T-cell (primary cell): ENCODE data around the gene SLC6A19. TPM values are rescaled to one million over a fixed set of nuclear protein-coding genes. Genes with fewer than 3 reads are reported as not detected.

ENCODE experiments used
- ATAC-seq, 4 experiments: fragments of 200-7000 bp in 3 of 4; fragments of 150-1000 bp in 1 of 4; cut with Tn5 transposase; replicated peaks in 1 of 4; 1 replicate in 3 of 4; 2 replicates in 1 of 4; pipeline ENCODE4 v1.10.0; 2021; ENCODE audit warnings: moderate library complexity in 3 of 4, mild to moderate bottlenecking in 2 of 4, moderate number of reproducible peaks in 1 of 4
- CTCF ChIA-PET, 2 donors: fragments of 300-600 bp; sonication (Branson Sonifier 250); formaldehyde crosslinking; loops; one replicate each; lab custom pipeline; 2022; ENCODE audit warnings: antibody characterized with exemption in 2 of 2; lab: Charles Lee
- POLR2A ChIA-PET, 2 donors: fragments of 300-600 bp; sonication (Branson Sonifier 250); formaldehyde crosslinking; loops; one replicate each; lab custom pipeline; 2022; ENCODE audit warnings: antibody characterized with exemption in 2 of 2; lab: Charles Lee
- DNase-seq, 35 experiments: peaks; one replicate each; pipeline versions ENCODE4 v3.0.0 to v3.0.0-alpha.2; 2013 to 2023
- H3K27ac ChIP-seq: one replicate; pipeline ENCODE4 v1.5.1; 2013; ENCODE audit warnings: low read length
- H3K27me3 ChIP-seq, 2 experiments: replicated peaks in 1 of 2; 1 replicate in 1 of 2; 2 replicates in 1 of 2; pipeline versions ENCODE4 v1.6.1 to v1.7.0; 2013; ENCODE audit warnings: low read length in 1 of 2, mixed read lengths in 1 of 2; ENCODE audit not compliant: control insufficient read depth in 2 of 2, insufficient read depth in 2 of 2; ENCODE audit errors: extremely low read depth in 1 of 2
- H3K36me3 ChIP-seq, 2 donors: 1 replicate in 1 of 2; 2 replicates in 1 of 2; pipeline versions ENCODE4 v1.6.1 to v1.7.0; 2013; ENCODE audit warnings: low read length in 1 of 2; ENCODE audit not compliant: control insufficient read depth in 2 of 2, insufficient read depth in 1 of 2; ENCODE audit errors: extremely low read depth in 1 of 2
- H3K4me1 ChIP-seq, 2 experiments: 1 replicate in 1 of 2; 2 replicates in 1 of 2; pipeline versions ENCODE4 v1.6.1 to v1.7.0; 2013; ENCODE audit warnings: low read length in 2 of 2, mixed read lengths in 1 of 2; ENCODE audit not compliant: insufficient read depth in 2 of 2, control insufficient read depth in 1 of 2; ENCODE audit errors: extremely low read depth in 1 of 2
- H3K4me3 ChIP-seq, 2 donors: 1 replicate in 1 of 2; 2 replicates in 1 of 2; pipeline versions ENCODE4 v1.5.1 to v1.7.0; 2013; ENCODE audit warnings: mild to moderate bottlenecking in 2 of 2, low read length in 1 of 2, moderate library complexity in 1 of 2; ENCODE audit not compliant: control insufficient read depth in 1 of 2; ENCODE audit errors: extremely low read depth in 1 of 2
- H3K9me3 ChIP-seq: 2 replicates; pipeline ENCODE4 v1.7.0; 2013
- H3K27ac Mint-ChIP-seq, 2 donors: one replicate each; pipeline ENCODE4 v1.8.0; 2020 to 2021; ENCODE audit warnings: mild to moderate bottlenecking in 2 of 2, mixed read lengths in 2 of 2
- H3K27me3 Mint-ChIP-seq, 2 donors: one replicate each; pipeline ENCODE4 v1.8.0; 2021 to 2022; ENCODE audit warnings: mixed read lengths in 2 of 2
- H3K36me3 Mint-ChIP-seq: one replicate; pipeline ENCODE4 v1.8.0; 2021; ENCODE audit warnings: mixed read lengths
- H3K4me1 Mint-ChIP-seq, 3 donors: one replicate each; pipeline ENCODE4 v1.8.0; 2020 to 2022; ENCODE audit warnings: mixed read lengths in 3 of 3, mild to moderate bottlenecking in 1 of 3
- H3K4me3 Mint-ChIP-seq, 3 donors: one replicate each; pipeline ENCODE4 v1.8.0; 2020 to 2022; ENCODE audit warnings: mild to moderate bottlenecking in 3 of 3, mixed read lengths in 3 of 3, moderate library complexity in 3 of 3
- H3K9me3 Mint-ChIP-seq, 3 donors: one replicate each; pipeline ENCODE4 v1.8.0; 2020 to 2022; ENCODE audit warnings: mixed read lengths in 3 of 3
- WGBS: methylation state at CpG from one replicate; pipeline ENCODE4 v1.1.5; 2013; ENCODE audit warnings: missing lambda C conversion rate; ENCODE audit not compliant: insufficient coverage; 5-methylcytosine and 5-hydroxymethylcytosine counted together
- total RNA-seq, 35 experiments: library from RNA in 6 of 35; stranded (reverse) in 6 of 35; fragments of 120-200 nt in 1 of 35; gene quantifications; one replicate each; pipeline versions ENCODE4 v1.2.1 to v1.2.4 and lab custom pipeline; 2013 to 2026

SLC6A19 gene
- total RNA-seq, 5 donors from 2014 or later (not counting 1 experiment from before 2014, with no cell fraction given), result 0.06 TPM; not detected in 4

- no peak overlapping the region for H3K27ac Mint-ChIP-seq
- Histone ChIP-seq H3K4me1 (no peaks in the 10 kb centered on the region), H3K27ac (no peak overlapping the region), H3K4me3 (no peak overlapping the region), H3K9me3 (no peaks in the 10 kb centered on the region), H3K36me3 (no peaks in the 10 kb centered on the region), H3K27me3 (peaks cover 0 to 35% of the 10 kb centered on the region in 2 experiments)
- H3K4me3 Mint-ChIP-seq, result no peak overlapping the region
- WGBS, result 87% methylated on average over 4 of the region's 6 CpGs
- peaks cover 0 to 8% (median 0%) of the 10 kb centered on the region in 3 donors for H3K4me1 Mint-ChIP-seq
- ATAC-seq, result no peak
- H3K9me3 Mint-ChIP-seq, result no peaks in the 10 kb centered on the region
- H3K36me3 Mint-ChIP-seq, result no peaks in the 10 kb centered on the region
- POLR2A ChIA-PET, result no interaction called here
- DNase-seq, result no peak
- peaks cover 18 to 26% of the 10 kb centered on the region in 2 donors for H3K27me3 Mint-ChIP-seq
- CTCF ChIA-PET, result no interaction called here
These were observed 7.0 kb upstream of the SLC6A19 start for GRCh38 chr5:1194378-1194777.

DNA sequence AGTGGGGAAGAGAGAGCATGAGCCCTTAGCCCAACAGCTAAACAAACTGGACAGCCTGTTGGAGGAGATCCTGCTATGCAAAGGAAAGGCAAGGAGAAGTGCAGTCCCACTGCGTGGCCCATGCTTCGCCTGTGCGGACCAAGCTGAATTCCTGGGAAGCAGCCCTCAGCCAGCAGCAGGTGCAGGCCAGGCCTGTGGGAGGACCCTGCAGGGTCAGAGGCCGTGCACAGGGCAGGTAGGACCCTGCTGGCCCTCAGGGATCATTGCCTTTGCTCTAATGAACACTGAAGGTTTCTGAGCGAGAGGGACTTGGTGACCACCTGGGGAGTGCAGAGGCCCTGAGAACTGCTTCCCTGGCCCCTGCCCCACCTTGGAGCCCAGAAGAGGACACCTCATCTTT lies 6.0 kb upstream of the SLC6A19 start:
- Mint-ChIP-seq H3K4me1 (peaks cover 0 to 2% (median 0%) of the 10 kb centered on the region in 3 donors), H3K9me3 (no peaks in the 10 kb centered on the region), H3K27ac (no peak overlapping the region), H3K27me3 (peaks cover 11 to 19% of the 10 kb centered on the region in 2 donors), H3K36me3 (no peaks in the 10 kb centered on the region), H3K4me3 (no peak overlapping the region)
- ChIA-PET CTCF (no interaction called here), POLR2A (no interaction called here)
- H3K27ac ChIP-seq, result no peak overlapping the region
- no peaks in the 10 kb centered on the region for H3K4me1 ChIP-seq
- H3K9me3 ChIP-seq, result no peaks in the 10 kb centered on the region
- no peak for DNase-seq
- ATAC-seq, result no peak
- 88% methylated on average over 5 of the region's 5 CpGs for WGBS
- H3K27me3 ChIP-seq, result peaks cover 0 to 29% of the 10 kb centered on the region in 2 experiments
- H3K4me3 ChIP-seq, result no peak overlapping the region
- H3K36me3 ChIP-seq, result no peaks in the 10 kb centered on the region

GRCh38 chr5:1195916-1196315 lies 5.5 kb upstream of the SLC6A19 start:
- ATAC-seq (no peak), DNase-seq (no peak)
- no peaks in the 10 kb centered on the region for H3K9me3 Mint-ChIP-seq
- no peaks in the 10 kb centered on the region for H3K4me1 Mint-ChIP-seq
- Histone ChIP-seq H3K4me3 (no peak overlapping the region), H3K27ac (no peak overlapping the region), H3K36me3 (no peaks in the 10 kb centered on the region), H3K9me3 (no peaks in the 10 kb centered on the region), H3K27me3 (peaks cover 0 to 30% of the 10 kb centered on the region in 2 experiments), H3K4me1 (no peaks in the 10 kb centered on the region)
- no peaks in the 10 kb centered on the region for H3K36me3 Mint-ChIP-seq
- no peak overlapping the region for H3K4me3 Mint-ChIP-seq
- peaks cover 6 to 14% of the 10 kb centered on the region in 2 donors for H3K27me3 Mint-ChIP-seq
- ChIA-PET CTCF (no interaction called here), POLR2A (no interaction called here)
- H3K27ac Mint-ChIP-seq, result no peak overlapping the region
- WGBS, result 86% methylated on average over 22 of the region's 24 CpGs

- H3K4me3 ChIP-seq, result no peak overlapping the region
- peaks cover 0 to 35% of the 10 kb centered on the region in 2 experiments for H3K27me3 ChIP-seq
- DNase-seq (no peak), ATAC-seq (no peak)
- POLR2A ChIA-PET, result no interaction called here
- Mint-ChIP-seq H3K27me3 (peaks cover 5 to 12% of the 10 kb centered on the region in 2 donors), H3K27ac (no peak overlapping the region), H3K4me1 (no peaks in the 10 kb centered on the region), H3K4me3 (no peak overlapping the region), H3K36me3 (no peaks in the 10 kb centered on the region), H3K9me3 (no peaks in the 10 kb centered on the region)
- H3K9me3 ChIP-seq, result no peaks in the 10 kb centered on the region
- H3K36me3 ChIP-seq, result no peaks in the 10 kb centered on the region
- no peak overlapping the region for H3K27ac ChIP-seq
- CTCF ChIA-PET, result no interaction called here
- 67% methylated on average over 1 of the region's 1 CpG for WGBS
- H3K4me1 ChIP-seq, result no peaks in the 10 kb centered on the region
These were observed 4.8 kb upstream of the SLC6A19 start for GRCh38 chr5:1196562-1196961.

DNA sequence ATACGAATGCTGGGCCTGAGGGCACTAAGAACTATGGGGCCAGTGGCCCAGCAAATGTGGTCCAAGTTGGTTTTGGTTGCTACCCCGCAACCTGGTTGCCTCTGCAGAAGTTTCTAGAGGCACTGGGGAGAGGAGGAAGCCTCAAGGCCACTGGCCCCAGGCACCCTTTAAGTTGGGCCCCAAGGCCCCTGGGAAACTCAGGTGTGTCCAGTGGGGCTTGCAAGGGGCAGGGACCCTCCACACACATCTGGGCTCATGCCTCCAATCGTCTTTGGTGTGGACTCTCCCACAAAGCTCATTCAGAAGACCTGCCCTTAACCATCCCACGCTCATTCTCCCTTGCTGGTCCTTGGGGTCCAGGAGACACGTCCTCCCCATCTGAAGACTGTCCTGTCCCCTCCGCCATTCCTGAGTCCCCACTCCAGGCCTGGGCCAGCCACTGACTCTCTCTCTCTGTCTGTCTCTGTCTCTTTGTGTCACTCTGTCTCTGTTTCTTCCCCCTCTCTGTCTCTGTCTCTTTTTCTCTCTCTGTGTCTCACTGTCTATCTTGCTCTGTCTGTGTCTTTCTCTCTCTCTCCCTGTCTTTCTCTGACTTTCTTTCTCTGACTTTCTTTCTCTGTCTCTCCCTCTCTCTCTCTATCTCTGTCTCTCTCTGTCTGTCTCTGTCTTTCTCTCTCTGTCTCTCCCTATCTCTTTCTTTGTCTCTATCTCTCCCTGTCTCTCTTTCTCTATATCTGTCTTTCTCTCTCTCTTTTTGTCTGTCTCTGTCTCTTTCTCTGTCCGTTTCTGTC lies 3.3 kb upstream of the SLC6A19 start:
- H3K36me3 ChIP-seq, result no peaks in the 10 kb centered on the region
- no peak overlapping the region for H3K27ac ChIP-seq
- peaks cover 0 to 43% of the 10 kb centered on the region in 2 experiments for H3K27me3 ChIP-seq
- Mint-ChIP-seq H3K27me3 (peaks cover 3 to 5% of the 10 kb centered on the region in 2 donors), H3K27ac (no peak overlapping the region), H3K36me3 (no peaks in the 10 kb centered on the region), H3K9me3 (no peaks in the 10 kb centered on the region), H3K4me1 (no peaks in the 10 kb centered on the region), H3K4me3 (no peak overlapping the region)
- ATAC-seq (no peak), DNase-seq (no peak)
- no peaks in the 10 kb centered on the region for H3K9me3 ChIP-seq
- POLR2A ChIA-PET, result no interaction called here
- no peaks in the 10 kb centered on the region for H3K4me1 ChIP-seq
- CTCF ChIA-PET, result no interaction called here
- H3K4me3 ChIP-seq, result no peak overlapping the region
- WGBS, result 76% methylated on average over 6 of the region's 7 CpGs

- ChIA-PET CTCF (no interaction called here), POLR2A (no interaction called here)
- no peak overlapping the region for H3K27ac ChIP-seq
- no peak overlapping the region for H3K27ac Mint-ChIP-seq
- H3K9me3 Mint-ChIP-seq, result no peaks in the 10 kb centered on the region
- H3K4me3 ChIP-seq, result no peak overlapping the region
- H3K36me3 ChIP-seq, result no peaks in the 10 kb centered on the region
- H3K9me3 ChIP-seq, result no peaks in the 10 kb centered on the region
- peaks cover 3 to 5% of the 10 kb centered on the region in 2 donors for H3K27me3 Mint-ChIP-seq
- H3K4me1 ChIP-seq, result no peaks in the 10 kb centered on the region
- H3K27me3 ChIP-seq, result peaks cover 0 to 37% of the 10 kb centered on the region in 2 experiments
- no peaks in the 10 kb centered on the region for H3K4me1 Mint-ChIP-seq
- ATAC-seq (no peak), DNase-seq (no peak)
- no peak overlapping the region for H3K4me3 Mint-ChIP-seq
- no peaks in the 10 kb centered on the region for H3K36me3 Mint-ChIP-seq
These were observed 2.1 kb upstream of the SLC6A19 start for GRCh38 chr5:1199340-1199648.
